K562 (cell line): ENCODE data around the gene TMEM167B. TPM values are rescaled to one million over a fixed set of nuclear protein-coding genes. Genes with fewer than 3 reads are reported as not detected.
A peak's percentile ranks its signal among the peaks of the same experiment; 100 is the strongest.

ENCODE experiments used
- ARID2 ChIP-seq: fragments of 450-650 bp; IDR thresholded peaks from 2 replicates; pipeline ENCODE4 v1.6.1; 2017; ENCODE audit warnings: antibody characterized with exemption, mild to moderate bottlenecking
- BHLHE40 ChIP-seq: IDR thresholded peaks from 2 replicates; pipeline ENCODE4 v1.6.1; 2011; ENCODE audit warnings: low read length, improper control_type of control experiment
- FOXP4 ChIP-seq: sonication (generic); formaldehyde crosslinking; IDR thresholded peaks from 2 replicates; pipeline ENCODE4 v1.8.0; 2022; ENCODE audit warnings: mild to moderate bottlenecking, missing genetic modification reagents, borderline replicate concordance
- FUS ChIP-seq: fragments of 200-400 bp; formaldehyde crosslinking; optimal IDR thresholded peaks from 2 replicates; pipeline ENCODE3; 2017; ENCODE audit warnings: low read depth, low read length
- KDM1A ChIP-seq, 2 experiments: fragments of 450-650 bp; IDR thresholded peaks; 2 replicates each; pipeline ENCODE4 v1.6.1; 2016; ENCODE audit warnings: mild to moderate bottlenecking in 2 of 2
- LARP7 ChIP-seq: fragments of 450-650 bp; IDR thresholded peaks from 2 replicates; pipeline ENCODE4 v1.6.1; 2016
- MIER1 ChIP-seq: fragments of 450-650 bp; IDR thresholded peaks from 2 replicates; pipeline ENCODE4 v1.6.1; 2016; ENCODE audit warnings: antibody characterized with exemption, mild to moderate bottlenecking, low read depth
- MTA1 ChIP-seq: fragments of 450-650 bp; IDR thresholded peaks from 2 replicates; pipeline ENCODE4 v1.6.1; 2017; ENCODE audit warnings: borderline replicate concordance
- NKRF ChIP-seq: fragments of 450-650 bp; IDR thresholded peaks from 2 replicates; pipeline ENCODE4 v1.6.1; 2016; ENCODE audit warnings: borderline replicate concordance
- PHTF2 ChIP-seq: fragments of 250-450 bp; sonication (Bioruptor Pico); IDR thresholded peaks from 2 replicates; pipeline ENCODE4 v1.5.0; 2021; ENCODE audit warnings: mild to moderate bottlenecking
- PPARD ChIP-seq: fragments of 250-450 bp; sonication (Bioruptor Pico); IDR thresholded peaks from 2 replicates; pipeline ENCODE4 v1.8.0; 2022; ENCODE audit warnings: inconsistent platforms, mild to moderate bottlenecking, moderate library complexity
- STAT5B ChIP-seq: fragments of 250-450 bp; sonication (Bioruptor Pico); IDR thresholded peaks from 2 replicates; pipeline ENCODE4 v1.8.0; 2021; ENCODE audit warnings: mild to moderate bottlenecking, inconsistent platforms
- TEAD1 ChIP-seq, 2 experiments: fragments of 450-650 bp in 1 of 2; sonication (generic) in 1 of 2; formaldehyde crosslinking; IDR thresholded peaks; 2 replicates each; pipeline versions ENCODE4 v1.4.0 to v1.8.0; 2020 to 2022; ENCODE audit warnings: mild to moderate bottlenecking in 2 of 2, missing genetic modification reagents in 1 of 2
- TGIF2 ChIP-seq: sonication (generic); formaldehyde crosslinking; IDR thresholded peaks from 2 replicates; pipeline ENCODE4 v1.8.1; 2022; ENCODE audit warnings: mild to moderate bottlenecking, missing genetic modification reagents, moderate library complexity
- TRIM25 ChIP-seq: fragments of 450-650 bp; IDR thresholded peaks from 2 replicates; pipeline ENCODE4 v1.7.0; 2016; ENCODE audit warnings: borderline replicate concordance
- ZMIZ1 ChIP-seq, 2 experiments: fragments of 150-350 bp in 1 of 2; IDR thresholded peaks; 2 replicates each; pipeline ENCODE4 v1.6.1; 2012 to 2016; ENCODE audit warnings: low read depth in 2 of 2, low read length in 2 of 2, mild to moderate bottlenecking in 1 of 2, moderate library complexity in 1 of 2
- ZNF224 ChIP-seq: sonication (generic); formaldehyde crosslinking; IDR thresholded peaks from 2 replicates; pipeline ENCODE4 v1.8.0; 2022; ENCODE audit warnings: mild to moderate bottlenecking, missing genetic modification reagents
- ZZZ3 ChIP-seq: fragments of 450-650 bp; IDR thresholded peaks from 2 replicates; pipeline ENCODE4 v1.6.1; 2016; ENCODE audit warnings: antibody characterized with exemption, mild to moderate bottlenecking, moderate library complexity
- polyA plus RNA-seq, 8 experiments: library from polyadenylated mRNA; depleted of rRNA in 4 of 8; stranded (reverse) in 5 of 8; unstranded in 3 of 8; fragments of >200 nt; fragmentation: Nextera tagmentation in 2 of 8; fragmentation: Illumina TruSeq in 1 of 8; extraction: Ambion mirVana in 2 of 8; extraction: Trizol in 1 of 8; gene quantifications; 2 replicates each; pipeline versions ENCODE4 v1.2.1 to v1.2.3, GENCODE V29; 2011 to 2014; ENCODE audit warnings: inconsistent platforms in 1 of 8, missing spikeins in 1 of 8
- total RNA-seq, 7 experiments: library from RNA; depleted of rRNA in 6 of 7; stranded (reverse); fragments of >200 nt in 6 of 7; fragmentation: Illumina TruSeq in 2 of 7; extraction: Trizol in 2 of 7; gene quantifications; 2 replicates each; pipeline versions ENCODE4 v1.2.1 to v1.2.3, GENCODE V29; 2011 to 2021; ENCODE audit warnings: low replicate concordance in 1 of 7

TMEM167B gene
- total and polyA plus RNA-seq, 9 of the 15 experiments (the other 6 are each of a cell fraction or from before 2014, with no cell fraction given), result 17.2 to 36.4 (median 32.2) TPM

- TF ChIP-seq MTA1, result 0 out of 2 replicates have a peak, but pooled peaks have one; percentile 29
- TF ChIP-seq ZZZ3, result no peak; the same call in 1 of the 2 replicates
- TF ChIP-seq FUS, result no peak
- no peak for TF ChIP-seq STAT5B
- TF ChIP-seq LARP7, result peak; percentile 71; the same call in 1 of the 2 replicates
- peak; percentile 66; the same call in 1 of the 2 replicates for TF ChIP-seq PHTF2
- TF ChIP-seq TRIM25, result no peak
- peak in 1 of 2 experiments; percentile 53; a peak in 1 of 4 replicates for TF ChIP-seq KDM1A (IDR thresholded peaks at IDR 0.05)
- TF ChIP-seq NKRF, result peak; percentile 99
- no peak for TF ChIP-seq PPARD (CRISPR knock-in tag)
- TF ChIP-seq FOXP4, result no peak
- no peak for TF ChIP-seq MIER1
- no peak for TF ChIP-seq ARID2
- TF ChIP-seq TGIF2, result no peak
- no peak; a peak in 1 of 4 replicates for TF ChIP-seq ZMIZ1 (IDR thresholded peaks at IDR 0.05; ENCODE audit: low read depth in 2 of 2, low read length in 2 of 2)
- TF ChIP-seq ZNF224 (CRISPR knock-in tag), result no peak
- peak; percentile 45; the same call in 1 of the 2 replicates for TF ChIP-seq BHLHE40
- peak in 1 of 2 experiments; percentile 42; a peak in 2 of 4 replicates for TF ChIP-seq TEAD1 (CRISPR knock-in tag; IDR thresholded peaks at IDR 0.05)
Measured at GRCh38 chr1:109075531-109076490, 14.8 kb upstream of the TMEM167B start, which contains the start of gene TAF13 (continued).
